GM21447 (cell line): ENCODE data around the gene U2AF2.
"Not testable (repeated sequence)": the region's sequence is repeated elsewhere in the genome, so short reads cannot be mapped to it uniquely, and the experiment has no call there.

Experiments used
- ATAC-seq: cut with Tn5 transposase; IDR thresholded peaks from one replicate; pipeline ENCODE4 v1.9.1; 2021; ENCODE audit not compliant: unreplicated experiment

The U2AF2 gene

GRCh38 chr19:55703790-55704215 lies 49.0 kb downstream of the U2AF2 start:
- no peak for ATAC-seq

- ATAC-seq, result no peak
These were observed 49.8 kb downstream of the U2AF2 start for GRCh38 chr19:55704494-55705245.

GRCh38 chr19:55705972-55706371 lies 51.1 kb downstream of the U2AF2 start:
- ATAC-seq, result no peak

GRCh38 chr19:55711719-55712118 lies 56.9 kb downstream of the U2AF2 start:
- no peak for ATAC-seq

GRCh38 chr19:55712804-55713631 lies 58.2 kb downstream of the U2AF2 start:
- no peak for ATAC-seq

- ATAC-seq, result no peak
These were observed 61.7 kb downstream of the U2AF2 start for GRCh38 chr19:55716531-55716930.

GRCh38 chr19:55717251-55717650 lies 62.4 kb downstream of the U2AF2 start:
- ATAC-seq, result no peak

- ATAC-seq, result not testable (repeated sequence)
These were observed 63.3 kb downstream of the U2AF2 start for GRCh38 chr19:55717879-55718711.

- ATAC-seq, result no peak
These were observed 65.4 kb downstream of the U2AF2 start for GRCh38 chr19:55720214-55720746.

GRCh38 chr19:55720801-55721200 lies 66.0 kb downstream of the U2AF2 start:
- no peak for ATAC-seq

GRCh38 chr19:55723491-55723890 lies 68.7 kb downstream of the U2AF2 start:
- no peak for ATAC-seq
